Measurements from ENCODE around the gene ADAM17. TPM values are rescaled to one million over a fixed set of nuclear protein-coding genes. Genes with fewer than 3 reads are reported as not detected.

Gene ADAM17
- total and polyA plus RNA-seq, 10 of the 15 experiments (the other 5 are each of a cell fraction or from before 2014, with no cell fraction given) = 2.3 to 18.5 (median 13.4) TPM

GRCh38 chr2:9467687-9468086 lies 87.9 kb downstream of the ADAM17 start:
- ChIA-PET CTCF (interaction anchor here (0.5 kb wide), 1 partner anchor 326 kb away, joined by 3 read pairs; no protein-coding TSS in a partner anchor), RAD21 (ENCODE audit: unreplicated experiment) (no interaction called here), SMC1A (ENCODE audit: uncharacterized antibody, unreplicated experiment) (interaction anchor here (0.9 kb wide), 1 partner anchor 67 kb away, joined by 3 read pairs; no protein-coding TSS in a partner anchor), POLR2A (no interaction called here)
- Histone ChIP-seq H3K36me3 (ENCODE audit: control insufficient read depth in 2 of 2, insufficient read depth in 2 of 2, low read length in 1 of 2) (peaks cover 3 to 6% of the 10 kb centered on the region in 2 experiments; a peak in 3 of 4 replicates), H3K4me1 (ENCODE audit: control insufficient read depth, insufficient read depth, low read length) (no peaks in the 10 kb centered on the region), H3K79me2 (ENCODE audit: control insufficient read depth, insufficient read depth, low read length) (no peaks in the 10 kb centered on the region), H3K9me3 (replicated peaks; ENCODE audit: control insufficient read depth, insufficient read depth, low read length) (no peaks in the 10 kb centered on the region), H3K4me3 (no peak overlapping the region), H3K27me3 (replicated peaks in 1 of 2; ENCODE audit: control insufficient read depth in 2 of 2, insufficient read depth in 2 of 2, low read length in 1 of 2) (no peaks in the 10 kb centered on the region), H3K27ac (ENCODE audit: control insufficient read depth, insufficient read depth) (no peak overlapping the region), H2AFZ (ENCODE audit: control insufficient read depth, low read depth, low read length) (no peak overlapping the region), H3K4me2 (ENCODE audit: control insufficient read depth, insufficient read depth) (no peak overlapping the region), H4K20me1 (ENCODE audit: control insufficient read depth, insufficient read depth) (no peaks in the 10 kb centered on the region), H3K9ac (ENCODE audit: control insufficient read depth, insufficient read depth, low read length) (no peak overlapping the region)
- no TSS peak for BruUV-seq (replicated peaks)
- in situ Hi-C loops (cut with MboI) = no loop called here
- TF ChIP-seq ZNF24 (IDR thresholded peaks at IDR 0.05) (no peak), MLLT1 (IDR thresholded peaks at IDR 0.05) (no peak), ZNF274 (IDR thresholded peaks at IDR 0.05; ENCODE audit: insufficient read depth, insufficient read length) (no peak), CEBPB (IDR thresholded peaks at IDR 0.05; ENCODE audit: borderline replicate concordance in 1 of 2, low read depth in 2 of 2, low read length in 2 of 2) (no peak), FOS (IDR thresholded peaks at IDR 0.05; ENCODE audit: borderline replicate concordance, extremely low read depth, insufficient read length) (no peak), BACH1 (IDR thresholded peaks at IDR 0.05; ENCODE audit: borderline replicate concordance) (no peak), HSF1 (IDR thresholded peaks at IDR 0.05; ENCODE audit: low read depth, low read length) (no peak), CHD4 (IDR thresholded peaks at IDR 0.05) (no peak), EZH2 (IDR thresholded peaks at IDR 0.05; ENCODE audit: borderline replicate concordance, control insufficient read depth, low read depth, low read length) (no peak), POLR2AphosphoS5 (IDR thresholded peaks at IDR 0.05; ENCODE audit: low read length) (no peak), MYB (IDR thresholded peaks at IDR 0.05; ENCODE audit: borderline replicate concordance, low read depth, low read length) (no peak), NR2C1 (IDR thresholded peaks at IDR 0.05) (no peak), PBX3 (IDR thresholded peaks at IDR 0.05; ENCODE audit: insufficient replicate concordance, low read depth, low read length) (no peak), NRF1 (conservative IDR thresholded peaks at IDR 0.05; ENCODE audit: low read depth, low read length) (no peak), PKNOX1 (IDR thresholded peaks at IDR 0.05) (no peak), CTCF (IDR thresholded peaks at IDR 0.05 in 2 of 3, conservative IDR thresholded peaks at IDR 0.05 in 1 of 3; ENCODE audit: control insufficient read depth in 2 of 3, extremely low read depth in 1 of 3, insufficient read depth in 1 of 3, low read depth in 3 of 3, low read length in 3 of 3) (no peak), CHD2 (IDR thresholded peaks at IDR 0.05; ENCODE audit: borderline replicate concordance, low read depth, low read length) (no peak), RAD21 (IDR thresholded peaks at IDR 0.05; ENCODE audit: insufficient read depth, low read depth, low read length) (no peak)
- DNase-seq (ENCODE audit: low read depth, low spot score) (no peak), ATAC-seq (no peak), FAIRE-seq (no peak)
- intact Hi-C loops (cut with micrococcal nuclease; ENCODE audit: unreplicated experiment) = no loop called here
- WGBS (ENCODE audit: insufficient coverage, insufficient replicate concordance, low lambda C conversion rate, missing lambda C conversion rate) = 65% methylated on average over 10 of the region's 10 CpGs

Data from GM12878 (cell line).